MM.1S (cell line): ENCODE data around the gene CD44.

Experiments used
- DNase-seq: peaks from one replicate; pipeline ENCODE4 v3.0.0-alpha.2; 2015
- H2AFZ ChIP-seq: fragments of 300-600 bp; sonication (generic); 2 replicates; pipeline ENCODE4 v1.6.0; 2016; ENCODE audit warnings: antibody characterized with exemption, low read length
- H3F3A ChIP-seq: fragments of 300-600 bp; sonication (generic); 2 replicates; pipeline ENCODE4 v1.6.1; 2016; ENCODE audit warnings: mild to moderate bottlenecking, antibody characterized with exemption, low read length, moderate library complexity, mixed read lengths; ENCODE audit not compliant: insufficient read depth
- H3K27ac ChIP-seq: fragments of 300-600 bp; sonication (generic); 2 replicates; pipeline ENCODE4 v1.5.1; 2016; ENCODE audit warnings: mild to moderate bottlenecking, low read length
- H3K27me3 ChIP-seq: fragments of 300-600 bp; sonication (generic); replicated peaks from 2 replicates; pipeline ENCODE4 v1.6.0; 2016; ENCODE audit warnings: low read length; ENCODE audit not compliant: insufficient read depth
- H3K36me3 ChIP-seq: fragments of 300-600 bp; sonication (generic); replicated peaks from 2 replicates; pipeline ENCODE4 v1.6.1; 2016; ENCODE audit warnings: mild to moderate bottlenecking, low read length, mixed read lengths; ENCODE audit not compliant: insufficient read depth
- H3K4me1 ChIP-seq: fragments of 300-600 bp; sonication (generic); 2 replicates; pipeline ENCODE4 v1.6.1; 2016; ENCODE audit warnings: low read length, mixed read lengths
- H3K4me2 ChIP-seq: fragments of 300-600 bp; sonication (generic); 2 replicates; pipeline ENCODE4 v1.6.0; 2016; ENCODE audit warnings: low read depth, low read length
- H3K4me3 ChIP-seq: fragments of 300-600 bp; sonication (generic); 2 replicates; pipeline ENCODE4 v1.5.1; 2016; ENCODE audit warnings: low read length, mixed read lengths
- H3K79me2 ChIP-seq: fragments of 300-600 bp; sonication (generic); 2 replicates; pipeline ENCODE4 v1.6.1; 2016; ENCODE audit warnings: mixed run types, low read length, mixed read lengths
- H3K9ac ChIP-seq: fragments of 300-600 bp; sonication (generic); 2 replicates; pipeline ENCODE4 v1.6.1; 2016; ENCODE audit warnings: low read length, mixed read lengths
- H3K9me2 ChIP-seq: fragments of 300-600 bp; sonication (generic); replicated peaks from 2 replicates; pipeline ENCODE4 v1.6.1; 2016; ENCODE audit warnings: mild to moderate bottlenecking, low read length, mixed read lengths; ENCODE audit not compliant: insufficient read depth
- H3K9me3 ChIP-seq: fragments of 300-600 bp; sonication (generic); replicated peaks from 2 replicates; pipeline ENCODE4 v1.6.1; 2016; ENCODE audit warnings: mild to moderate bottlenecking, low read length, mixed read lengths; ENCODE audit not compliant: insufficient read depth
- H4K20me1 ChIP-seq: fragments of 300-600 bp; sonication (generic); 2 replicates; pipeline ENCODE4 v1.6.1; 2016; ENCODE audit warnings: mild to moderate bottlenecking, low read length, moderate library complexity, mixed read lengths; ENCODE audit not compliant: insufficient read depth
- CTCF ChIP-seq: fragments of 300-600 bp; sonication (generic); IDR thresholded peaks from 2 replicates; pipeline ENCODE4 v1.5.1; 2016; ENCODE audit warnings: antibody characterized with exemption, low read length, mixed read lengths
- EZH2 ChIP-seq: fragments of 300-600 bp; sonication (generic); optimal IDR thresholded peaks from 2 replicates; pipeline ENCODE3; 2017; ENCODE audit warnings: low read depth, mild to moderate bottlenecking, antibody characterized with exemption, low read length, mixed read lengths
- EZH2phosphoT487 ChIP-seq: fragments of 300-600 bp; sonication (generic); IDR thresholded peaks from 2 replicates; pipeline ENCODE4 v1.6.1; 2018; ENCODE audit warnings: antibody characterized with exemption, low read length

The CD44 gene

GRCh38 chr11:35255514-35255913 lies 116.5 kb downstream of the CD44 start:
- Histone ChIP-seq H3K9me2 (no peaks in the 10 kb centered on the region), H3K9ac (no peak overlapping the region), H3K4me1 (peaks cover 16% of the 10 kb centered on the region), H3F3A (peaks cover 10% of the 10 kb centered on the region), H3K27me3 (no peaks in the 10 kb centered on the region), H4K20me1 (no peaks in the 10 kb centered on the region), H3K4me2 (no peak overlapping the region), H3K9me3 (no peaks in the 10 kb centered on the region), H3K27ac (no peak overlapping the region), H3K4me3 (no peak overlapping the region), H2AFZ (no peak overlapping the region), H3K79me2 (no peaks in the 10 kb centered on the region), H3K36me3 (no peaks in the 10 kb centered on the region)
- TF ChIP-seq CTCF (no peak), EZH2 (no peak), EZH2phosphoT487 (no peak)
- DNase-seq: no peak

- Histone ChIP-seq H2AFZ (no peak overlapping the region), H3K79me2 (no peaks in the 10 kb centered on the region), H3F3A (peaks cover 10% of the 10 kb centered on the region), H3K4me2 (no peak overlapping the region), H3K27me3 (no peaks in the 10 kb centered on the region), H3K4me1 (peaks cover 16% of the 10 kb centered on the region), H3K4me3 (no peak overlapping the region), H3K27ac (no peak overlapping the region), H3K9me2 (no peaks in the 10 kb centered on the region), H4K20me1 (no peaks in the 10 kb centered on the region), H3K36me3 (no peaks in the 10 kb centered on the region), H3K9me3 (no peaks in the 10 kb centered on the region), H3K9ac (no peak overlapping the region)
- no peak for DNase-seq
- TF ChIP-seq EZH2 (no peak), EZH2phosphoT487 (no peak), CTCF (no peak)
Observed at GRCh38 chr11:35256296-35256695, 117.3 kb downstream of the CD44 start.

GRCh38 chr11:35257281-35257680 lies 118.3 kb downstream of the CD44 start:
- no peaks in the 10 kb centered on the region for H4K20me1 ChIP-seq
- no peak overlapping the region for H2AFZ ChIP-seq
- no peaks in the 10 kb centered on the region for H3K79me2 ChIP-seq
- H3K4me1 ChIP-seq: peaks cover 16% of the 10 kb centered on the region
- peaks cover 10% of the 10 kb centered on the region for H3F3A ChIP-seq
- H3K4me2 ChIP-seq: peak overlapping the region; percentile 35
- H3K4me3 ChIP-seq: no peak overlapping the region
- H3K27ac ChIP-seq: no peak overlapping the region
- no peaks in the 10 kb centered on the region for H3K27me3 ChIP-seq
- no peak for TF ChIP-seq EZH2phosphoT487
- no peak for TF ChIP-seq CTCF
- no peak for TF ChIP-seq EZH2
- no peaks in the 10 kb centered on the region for H3K9me3 ChIP-seq
- DNase-seq: peak; percentile 80
- H3K9ac ChIP-seq: no peak overlapping the region
- no peaks in the 10 kb centered on the region for H3K9me2 ChIP-seq
- no peaks in the 10 kb centered on the region for H3K36me3 ChIP-seq
